Adrenal gland (tissue), 12 donors: ENCODE results near the gene CREBBP. TPM values are rescaled to one million over a fixed set of nuclear protein-coding genes. Genes with fewer than 3 reads are reported as not detected.

Experiments
- DNase-seq, 7 donors: peaks; one replicate each; pipeline ENCODE4 v3.0.0-alpha.2; 2019 to 2020
- H3K27ac ChIP-seq, 5 donors: fragments of 200-600 bp; sonication (generic) in 4 of 5; 1 replicate in 3 of 5; 2 replicates in 2 of 5; pipeline versions ENCODE4 v1.5.1 to v1.8.0; 2016 to 2020; ENCODE audit warnings: mild to moderate bottlenecking in 1 of 5
- H3K27me3 ChIP-seq: fragments of 200-600 bp; 2 replicates; pipeline ENCODE4 v1.8.0; 2021
- H3K36me3 ChIP-seq, 2 donors: fragments of 200-600 bp; replicated peaks in 1 of 2; 1 replicate in 1 of 2; 2 replicates in 1 of 2; pipeline versions ENCODE4 v1.5.1 to v1.8.0; 2018 to 2022
- H3K4me1 ChIP-seq, 2 donors: fragments of 200-600 bp; replicated peaks in 1 of 2; 1 replicate in 1 of 2; 2 replicates in 1 of 2; pipeline versions ENCODE4 v1.5.1 to v1.8.0; 2018 to 2021
- H3K4me3 ChIP-seq, 4 donors: fragments of 200-600 bp; sonication (generic) in 3 of 4; one replicate each; pipeline ENCODE4 v1.5.1; 2016 to 2018
- H3K9me3 ChIP-seq, 3 donors: fragments of 200-600 bp; sonication (generic) in 1 of 3; replicated peaks in 1 of 3; 1 replicate in 2 of 3; 2 replicates in 1 of 3; pipeline versions ENCODE4 v1.5.1 to v1.8.0; 2016 to 2021
- POLR2A ChIP-seq, 2 donors: fragments of 450-650 bp; IDR thresholded peaks; one replicate each; pipeline ENCODE4 v1.6.1; 2017; ENCODE audit warnings: antibody characterized with exemption in 2 of 2, mild to moderate bottlenecking in 2 of 2, moderate library complexity in 1 of 2
- WGBS, 4 donors: extraction: QIAGEN DNeasy Blood & Tissue Kit in 2 of 4; methylation state at CpG; one replicate each; pipeline versions ENCODE4 v1.1.5 to v1.1.7; 2013 to 2017; 5-methylcytosine and 5-hydroxymethylcytosine counted together
- intact Hi-C, 2 donors: fragments of 100-400 bp; cut with DNase I; formaldehyde crosslinking; loops; one replicate each; pipeline versions ENCODE4 v1.14.1 to v1.15.0; 2022 to 2023
- polyA plus RNA-seq, 3 donors: library from polyadenylated mRNA; stranded (reverse); fragments of 200-250 nt in 2 of 3; fragments of 350-450 nt in 1 of 3; fragmentation: Illumina TruSeq in 1 of 3; extraction: RNeasy Lipid Tissue Mini Kit (QIAGEN cat#74804) in 1 of 3; gene quantifications; one replicate each; pipeline ENCODE4 v1.2.3, GENCODE V29; 2013 to 2014
- total RNA-seq, 9 donors: library from RNA; depleted of rRNA in 4 of 9; stranded (reverse); fragments of >200 nt in 4 of 9; fragments of 120-200 nt in 1 of 9; fragmentation: NEBNext Ultra II Directional in 1 of 9; extraction: Animal tissue kit (Norgen Biotek cat#: 25700) in 1 of 9; gene quantifications; one replicate each; pipeline versions ENCODE4 v1.1.0 to v1.2.4, GENCODE V29; 2013 to 2023
- TF ChIP-seq, protein P1 (sequence below), 6 experiments: fragments of 450-650 bp in 4 of 6; fragments of 200-600 bp in 2 of 6; sonication (generic) in 1 of 6; IDR thresholded peaks; 1 replicate in 5 of 6; 2 replicates in 1 of 6; pipeline versions ENCODE4 v1.5.1 to v1.8.0; 2016 to 2021; ENCODE audit warnings: antibody characterized with exemption in 6 of 6, mild to moderate bottlenecking in 2 of 6, moderate library complexity in 1 of 6
- donor health status: healthy with polysubstance abuse.
- donor health status: Bipolar disorder and iron deficiency.
- donor health status: DM: yes; HTN: yes; CAD: no.
- donor health status: DM: no; HTN: no; CAD: no.
- donor health status: DM: no; HTN: no; CAD: no.
- donor health status: DM: yes; HTN: yes; CAD: no.

The CREBBP gene
- total and polyA plus RNA-seq, 12 donors = 13.7 to 67.7 (median 44.1) TPM

DNA sequence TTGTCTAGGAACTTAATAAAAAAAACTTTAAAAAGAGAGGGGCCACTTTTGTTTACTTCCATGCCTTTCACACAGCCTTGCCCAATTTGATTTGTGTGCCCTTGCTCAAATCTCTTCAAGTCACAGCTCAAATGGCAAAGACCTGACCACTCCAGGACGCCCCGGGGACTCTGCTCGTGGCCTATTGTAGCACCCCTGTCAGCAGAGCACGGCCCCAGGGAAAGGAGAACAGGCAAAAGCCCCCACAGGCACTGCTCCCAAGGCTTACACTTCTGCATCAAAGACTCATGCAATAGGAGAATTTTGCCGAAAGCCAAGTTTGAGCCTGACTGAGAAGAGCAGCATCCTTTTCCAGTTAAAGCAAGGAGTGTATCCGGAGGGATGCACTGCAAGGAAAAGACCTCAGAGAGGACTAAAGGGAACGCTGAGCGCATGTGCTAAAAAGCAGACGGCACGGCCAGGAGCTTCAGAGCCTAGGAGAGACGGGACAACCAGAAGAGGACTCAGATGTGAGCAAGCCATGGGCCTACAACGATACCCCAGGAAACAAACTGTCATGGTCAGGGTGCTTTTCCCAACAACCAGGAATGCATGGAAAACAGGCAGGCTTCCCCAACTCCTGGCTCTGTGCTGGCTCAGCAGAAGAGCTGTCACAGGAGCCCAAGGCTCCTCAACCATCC lies 8.2 kb downstream of the CREBBP start:
- Histone ChIP-seq H3K36me3 (no peaks in the 10 kb centered on the region), H3K9me3 (no peaks in the 10 kb centered on the region), H3K4me3 (no peak overlapping the region), H3K27me3 (no peaks in the 10 kb centered on the region), H3K4me1 (peaks cover 50 to 96% of the 10 kb centered on the region in 2 donors), H3K27ac (peak overlapping the region in 3 of 5 donors; percentile 14 to 61 (median 53))
- WGBS, 4 donors = 41 to 61% (median 53%) methylated on average over 11 to 12 of the region's 12 CpGs
- DNase-seq = no peak
- intact Hi-C loops = loop anchor here in 1 of 2 donors (10.0 kb wide), 1 partner anchor 108 kb away; no protein-coding TSS in a partner anchor
- TF ChIP-seq, protein P1, sequence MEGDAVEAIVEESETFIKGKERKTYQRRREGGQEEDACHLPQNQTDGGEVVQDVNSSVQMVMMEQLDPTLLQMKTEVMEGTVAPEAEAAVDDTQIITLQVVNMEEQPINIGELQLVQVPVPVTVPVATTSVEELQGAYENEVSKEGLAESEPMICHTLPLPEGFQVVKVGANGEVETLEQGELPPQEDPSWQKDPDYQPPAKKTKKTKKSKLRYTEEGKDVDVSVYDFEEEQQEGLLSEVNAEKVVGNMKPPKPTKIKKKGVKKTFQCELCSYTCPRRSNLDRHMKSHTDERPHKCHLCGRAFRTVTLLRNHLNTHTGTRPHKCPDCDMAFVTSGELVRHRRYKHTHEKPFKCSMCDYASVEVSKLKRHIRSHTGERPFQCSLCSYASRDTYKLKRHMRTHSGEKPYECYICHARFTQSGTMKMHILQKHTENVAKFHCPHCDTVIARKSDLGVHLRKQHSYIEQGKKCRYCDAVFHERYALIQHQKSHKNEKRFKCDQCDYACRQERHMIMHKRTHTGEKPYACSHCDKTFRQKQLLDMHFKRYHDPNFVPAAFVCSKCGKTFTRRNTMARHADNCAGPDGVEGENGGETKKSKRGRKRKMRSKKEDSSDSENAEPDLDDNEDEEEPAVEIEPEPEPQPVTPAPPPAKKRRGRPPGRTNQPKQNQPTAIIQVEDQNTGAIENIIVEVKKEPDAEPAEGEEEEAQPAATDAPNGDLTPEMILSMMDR (IDR thresholded peaks at IDR 0.05) = no peak
- TF ChIP-seq POLR2A (IDR thresholded peaks at IDR 0.05) = no peak

DNA sequence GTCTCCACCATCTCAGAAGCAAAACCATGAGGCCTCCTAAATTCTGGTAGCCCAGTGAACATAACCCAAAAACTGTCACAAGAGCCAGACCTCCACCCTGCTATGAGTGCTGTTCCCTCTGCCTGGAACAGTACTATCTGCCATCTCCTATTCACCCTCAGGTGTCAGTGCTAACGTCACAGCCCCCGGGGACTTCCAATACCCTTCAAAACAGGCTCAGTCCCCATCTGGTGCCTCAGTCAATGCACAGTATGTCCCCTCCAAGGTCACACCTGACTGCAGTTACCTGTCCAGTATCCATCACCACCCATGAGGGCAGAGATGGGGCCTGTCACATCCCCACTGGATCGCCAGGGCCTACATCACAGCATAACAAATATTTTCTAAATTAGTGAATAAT lies 11.5 kb downstream of the CREBBP start:
- Histone ChIP-seq H3K4me1 (peaks cover 41 to 89% of the 10 kb centered on the region in 2 donors), H3K9me3 (no peaks in the 10 kb centered on the region), H3K27ac (no peak overlapping the region), H3K36me3 (no peaks in the 10 kb centered on the region), H3K4me3 (no peak overlapping the region), H3K27me3 (no peaks in the 10 kb centered on the region)
- WGBS, 4 donors = 85 to 94% (median 90%) methylated on average over 1 to 3 of the region's 3 CpGs
- intact Hi-C loops = no loop called here
- TF ChIP-seq, protein P1 (IDR thresholded peaks at IDR 0.05) = no peak
- no peak for TF ChIP-seq POLR2A (IDR thresholded peaks at IDR 0.05)
- DNase-seq = no peak

GRCh38 chr16:3868556-3868955 lies 12.0 kb downstream of the CREBBP start:
- Histone ChIP-seq H3K9me3 (no peaks in the 10 kb centered on the region), H3K36me3 (no peaks in the 10 kb centered on the region), H3K4me1 (peaks cover 37 to 89% of the 10 kb centered on the region in 2 donors), H3K4me3 (no peak overlapping the region), H3K27ac (no peak overlapping the region), H3K27me3 (no peaks in the 10 kb centered on the region)
- 80 to 98% (median 88%) methylated on average over 8 of the region's 8 CpGs for WGBS, 4 donors
- no peak for TF ChIP-seq POLR2A (IDR thresholded peaks at IDR 0.05)
- TF ChIP-seq, protein P1 (IDR thresholded peaks at IDR 0.05) = no peak
- DNase-seq = no peak
- intact Hi-C loops = no loop called here

- 84 to 89% (median 87%) methylated on average over 4 of the region's 4 CpGs for WGBS, 4 donors
- Histone ChIP-seq H3K4me1 (peaks cover 22 to 89% of the 10 kb centered on the region in 2 donors), H3K4me3 (no peak overlapping the region), H3K36me3 (no peaks in the 10 kb centered on the region), H3K27me3 (no peaks in the 10 kb centered on the region), H3K27ac (no peak overlapping the region), H3K9me3 (no peaks in the 10 kb centered on the region)
- no peak for TF ChIP-seq POLR2A (IDR thresholded peaks at IDR 0.05)
- TF ChIP-seq, protein P1 (IDR thresholded peaks at IDR 0.05) = no peak
- DNase-seq = no peak
- intact Hi-C loops = no loop called here
Measured at GRCh38 chr16:3866703-3867431, 13.6 kb downstream of the CREBBP start.
